BLaER1 treated with 17β-estradiol and CSF1 and Interleukin-3, amounts not matched to agents 10 nM and 100 nM (cell line): ENCODE data around the gene IL17RA.

ENCODE experiments used
- H3K27ac ChIP-seq, 11 experiments: shearing (Covaris generic); formaldehyde crosslinking; 2 replicates each; pipeline ENCODE4 v1.8.1; 2022
- H3K27me3 ChIP-seq, 11 experiments: shearing (Covaris generic); formaldehyde crosslinking; 2 replicates each; pipeline ENCODE4 v1.8.1; 2022
- H3K36me3 ChIP-seq, 11 experiments: shearing (Covaris generic); formaldehyde crosslinking; 2 replicates each; pipeline ENCODE4 v1.8.1; 2022
- H3K4me1 ChIP-seq, 10 experiments: shearing (Covaris generic); formaldehyde crosslinking; 2 replicates each; pipeline ENCODE4 v1.8.1; 2022
- H3K4me2 ChIP-seq, 11 experiments: shearing (Covaris generic); formaldehyde crosslinking; 2 replicates each; pipeline ENCODE4 v1.8.1; 2022
- H3K4me3 ChIP-seq, 10 experiments: shearing (Covaris generic); formaldehyde crosslinking; 2 replicates each; pipeline ENCODE4 v1.8.1; 2022
- H3K9ac ChIP-seq, 11 experiments: shearing (Covaris generic); formaldehyde crosslinking; 2 replicates each; pipeline ENCODE4 v1.8.1; 2022
- H3K9me3 ChIP-seq, 11 experiments: shearing (Covaris generic); formaldehyde crosslinking; replicated peaks in 1 of 11; 2 replicates each; pipeline ENCODE4 v1.8.1; 2022
- H4K20me1 ChIP-seq, 11 experiments: shearing (Covaris generic); formaldehyde crosslinking; 2 replicates each; pipeline ENCODE4 v1.8.1; 2022
- Cebpa-rat ChIP-seq, 11 experiments: shearing (Covaris generic); IDR thresholded peaks; 2 replicates each; pipeline ENCODE4 v1.8.1; 2022

IL17RA gene

GRCh38 chr22:17100621-17101020 is 15.8 kb downstream of the IL17RA start:
- no peaks in the 10 kb centered on the region for H3K27me3 ChIP-seq
- H3K9me3 ChIP-seq = no peaks in the 10 kb centered on the region
- peaks cover 49 to 100% (median 97%) of the 10 kb centered on the region in 10 experiments for H3K4me1 ChIP-seq
- peak overlapping the region in 9 of 11 experiments; percentile 58 to 87 (median 80); a peak in 16 of 22 replicates for H3K9ac ChIP-seq
- H3K4me2 ChIP-seq = peak overlapping the region in 10 of 11 experiments; percentile 19 to 100 (median 90); a peak in 20 of 22 replicates
- peaks cover 2 to 49% (median 8%) of the 10 kb centered on the region in 11 experiments; a peak in 18 of 22 replicates for H4K20me1 ChIP-seq
- H3K4me3 ChIP-seq = peak overlapping the region in 5 of 10 experiments; percentile 8 to 53 (median 15); a peak in 6 of 20 replicates
- H3K27ac ChIP-seq = peak overlapping the region in 10 of 11 experiments; percentile 72 to 98 (median 95); a peak in 20 of 22 replicates
- peaks cover 84 to 94% (median 92%) of the 10 kb centered on the region in 11 experiments for H3K36me3 ChIP-seq
- no peak for TF ChIP-seq Cebpa-rat (IDR thresholded peaks at IDR 0.05)

- Histone ChIP-seq H3K9ac (peak overlapping the region; percentile 8 to 87 (median 78); a peak in 19 of 22 replicates), H3K27ac (peak overlapping the region; percentile 38 to 98 (median 94); a peak in 21 of 22 replicates), H3K27me3 (no peaks in the 10 kb centered on the region), H3K4me2 (peak overlapping the region in 10 of 11 experiments; percentile 30 to 100 (median 90); a peak in 20 of 22 replicates), H3K4me1 (peaks cover 49 to 100% (median 97%) of the 10 kb centered on the region in 10 experiments), H3K4me3 (peak overlapping the region in 5 of 10 experiments; percentile 17 to 53 (median 34); a peak in 6 of 20 replicates), H3K9me3 (no peaks in the 10 kb centered on the region), H4K20me1 (peaks cover 0 to 38% (median 0%) of the 10 kb centered on the region in 11 experiments; a peak in 6 of 22 replicates), H3K36me3 (peaks cover 88 to 94% (median 90%) of the 10 kb centered on the region in 11 experiments)
- TF ChIP-seq Cebpa-rat (IDR thresholded peaks at IDR 0.05) = no peak
These were observed 16.9 kb downstream of the IL17RA start for GRCh38 chr22:17101475-17102296.

- peaks cover 83 to 94% (median 87%) of the 10 kb centered on the region in 11 experiments for H3K36me3 ChIP-seq
- H3K4me3 ChIP-seq = peak overlapping the region in 5 of 10 experiments; percentile 17 to 53 (median 33); a peak in 6 of 20 replicates
- H3K4me2 ChIP-seq = peak overlapping the region in 10 of 11 experiments; percentile 30 to 100 (median 90); a peak in 20 of 22 replicates
- peaks cover 0 to 32% (median 0%) of the 10 kb centered on the region in 11 experiments; a peak in 5 of 22 replicates for H4K20me1 ChIP-seq
- H3K27ac ChIP-seq = peak overlapping the region; percentile 38 to 98 (median 94); a peak in 21 of 22 replicates
- H3K9ac ChIP-seq = peak overlapping the region in 10 of 11 experiments; percentile 8 to 87 (median 78); a peak in 18 of 22 replicates
- H3K9me3 ChIP-seq = no peaks in the 10 kb centered on the region
- peaks cover 49 to 100% (median 97%) of the 10 kb centered on the region in 10 experiments for H3K4me1 ChIP-seq
- TF ChIP-seq Cebpa-rat (IDR thresholded peaks at IDR 0.05) = no peak
- no peaks in the 10 kb centered on the region for H3K27me3 ChIP-seq
These were observed 17.5 kb downstream of the IL17RA start for GRCh38 chr22:17102297-17102667.

GRCh38 chr22:17103351-17103750 is 18.6 kb downstream of the IL17RA start:
- H3K4me1 ChIP-seq = peaks cover 47 to 100% (median 98%) of the 10 kb centered on the region in 10 experiments
- no peak for TF ChIP-seq Cebpa-rat (IDR thresholded peaks at IDR 0.05)
- H4K20me1 ChIP-seq = peaks cover 0 to 21% (median 0%) of the 10 kb centered on the region in 11 experiments; a peak in 2 of 22 replicates
- H3K36me3 ChIP-seq = peaks cover 87 to 97% (median 91%) of the 10 kb centered on the region in 11 experiments
- no peaks in the 10 kb centered on the region for H3K27me3 ChIP-seq
- peak overlapping the region in 10 of 11 experiments; percentile 35 to 98 (median 94); a peak in 16 of 22 replicates for H3K27ac ChIP-seq
- peak overlapping the region in 6 of 11 experiments; percentile 3 to 87 (median 70); a peak in 9 of 22 replicates for H3K9ac ChIP-seq
- H3K4me3 ChIP-seq = peak overlapping the region in 2 of 10 experiments; percentile 24 to 43; a peak in 3 of 20 replicates
- H3K4me2 ChIP-seq = peak overlapping the region in 8 of 11 experiments; percentile 86 to 100 (median 93); a peak in 15 of 22 replicates
- no peaks in the 10 kb centered on the region for H3K9me3 ChIP-seq

GRCh38 chr22:17104336-17104935 is 19.6 kb downstream of the IL17RA start:
- peak overlapping the region in 10 of 11 experiments; percentile 15 to 100 (median 93); a peak in 19 of 22 replicates for H3K4me2 ChIP-seq
- no peaks in the 10 kb centered on the region for H3K9me3 ChIP-seq
- peaks cover 0 to 21% (median 0%) of the 10 kb centered on the region in 11 experiments; a peak in 3 of 22 replicates for H4K20me1 ChIP-seq
- H3K36me3 ChIP-seq = peaks cover 89 to 99% (median 94%) of the 10 kb centered on the region in 11 experiments
- peaks cover 36 to 100% (median 100%) of the 10 kb centered on the region in 10 experiments for H3K4me1 ChIP-seq
- TF ChIP-seq Cebpa-rat (IDR thresholded peaks at IDR 0.05) = no peak
- H3K27me3 ChIP-seq = no peaks in the 10 kb centered on the region
- H3K27ac ChIP-seq = peak overlapping the region; percentile 41 to 99 (median 93); a peak in 21 of 22 replicates
- peak overlapping the region in 9 of 11 experiments; percentile 72 to 85 (median 84); a peak in 16 of 22 replicates for H3K9ac ChIP-seq
- H3K4me3 ChIP-seq = peak overlapping the region in 4 of 10 experiments; percentile 7 to 61 (median 42); a peak in 5 of 20 replicates

- Histone ChIP-seq H3K4me2 (peak overlapping the region; percentile 80 to 100 (median 92)), H3K36me3 (peaks cover 89 to 99% (median 94%) of the 10 kb centered on the region in 11 experiments), H3K4me3 (peak overlapping the region in 7 of 10 experiments; percentile 32 to 61 (median 37); a peak in 13 of 20 replicates)
These were observed 20.6 kb downstream of the IL17RA start for GRCh38 chr22:17105143-17106129.

GRCh38 chr22:17106161-17106784 is 21.5 kb downstream of the IL17RA start:
- H4K20me1 ChIP-seq = peaks cover 0 to 21% (median 0%) of the 10 kb centered on the region in 11 experiments; a peak in 3 of 22 replicates
- H3K27ac ChIP-seq = peak overlapping the region; percentile 87 to 99 (median 93)
- H3K4me2 ChIP-seq = peak overlapping the region; percentile 80 to 100 (median 92)
- H3K9ac ChIP-seq = peak overlapping the region; percentile 72 to 85 (median 80)
- H3K4me1 ChIP-seq = peaks cover 31 to 100% (median 100%) of the 10 kb centered on the region in 10 experiments
- peaks cover 85 to 99% (median 93%) of the 10 kb centered on the region in 11 experiments for H3K36me3 ChIP-seq
- TF ChIP-seq Cebpa-rat (IDR thresholded peaks at IDR 0.05) = no peak
- H3K4me3 ChIP-seq = peak overlapping the region in 9 of 10 experiments; percentile 13 to 61 (median 35); a peak in 17 of 20 replicates
- H3K27me3 ChIP-seq = no peaks in the 10 kb centered on the region
- H3K9me3 ChIP-seq = no peaks in the 10 kb centered on the region

More at GRCh38 chr22:17105143-17106129, 20.6 kb downstream of the IL17RA start:
- Histone ChIP-seq H4K20me1 (peaks cover 0 to 21% (median 0%) of the 10 kb centered on the region in 11 experiments; a peak in 3 of 22 replicates), H3K27me3 (no peaks in the 10 kb centered on the region), H3K27ac (peak overlapping the region; percentile 87 to 99 (median 93); a peak in 21 of 22 replicates), H3K9me3 (no peaks in the 10 kb centered on the region), H3K9ac (peak overlapping the region; percentile 72 to 85 (median 80)), H3K4me1 (peaks cover 31 to 100% (median 100%) of the 10 kb centered on the region in 10 experiments)
- no peak for TF ChIP-seq Cebpa-rat (IDR thresholded peaks at IDR 0.05)
